K562 (cell line): ENCODE measurements around the gene BCAR1. TPM values are rescaled to one million over a fixed set of nuclear protein-coding genes. Genes with fewer than 3 reads are reported as not detected.

Experiments
- EZH2 ChIP-seq: IDR thresholded peaks from 2 replicates; pipeline ENCODE4 v1.6.1; 2012; ENCODE audit warnings: low read depth, mild to moderate bottlenecking, inconsistent platforms, low read length, borderline replicate concordance
- KAT7 ChIP-seq: sonication (generic); formaldehyde crosslinking; IDR thresholded peaks from 2 replicates; pipeline ENCODE4 v1.8.0; 2022; ENCODE audit warnings: missing genetic modification reagents, mild to moderate bottlenecking, borderline replicate concordance
- KAT8 ChIP-seq: fragments of 450-650 bp; IDR thresholded peaks from 2 replicates; pipeline ENCODE4 v1.6.1; 2016; ENCODE audit warnings: low read depth, mild to moderate bottlenecking
- KDM5B ChIP-seq: fragments of 200-600 bp; sonication (generic); IDR thresholded peaks from 2 replicates; pipeline ENCODE4 v1.6.1; 2012; ENCODE audit warnings: low read depth, mild to moderate bottlenecking, moderate library complexity, low read length, control low read depth, inconsistent platforms; ENCODE audit not compliant: insufficient replicate concordance
- KLF10 ChIP-seq: fragments of 250-450 bp; sonication (Bioruptor Pico); IDR thresholded peaks from 2 replicates; pipeline ENCODE4 v1.6.1; 2021; ENCODE audit warnings: matching md5 sums
- MBD2 ChIP-seq: sonication (generic); IDR thresholded peaks from 2 replicates; pipeline ENCODE4 v1.6.1; 2016; ENCODE audit warnings: low read depth, borderline replicate concordance
- RBBP5 ChIP-seq: fragments of 200-600 bp; sonication (generic); IDR thresholded peaks from 2 replicates; pipeline ENCODE4 v1.6.1; 2012; ENCODE audit warnings: borderline replicate concordance, mild to moderate bottlenecking, low read length, control low read depth, inconsistent platforms; ENCODE audit not compliant: insufficient read depth, poor library complexity, severe bottlenecking
- RBM25 ChIP-seq: fragments of 200-400 bp; formaldehyde crosslinking; IDR thresholded peaks from 2 replicates; pipeline ENCODE4 v1.6.1; 2018; ENCODE audit warnings: low read length, low read depth, moderate library complexity; ENCODE audit not compliant: severe bottlenecking
- SAFB ChIP-seq: fragments of 200-400 bp; formaldehyde crosslinking; IDR thresholded peaks from 2 replicates; pipeline ENCODE4 v1.6.1; 2017; ENCODE audit warnings: low read depth, low read length, borderline replicate concordance
- ZNF717 ChIP-seq: fragments of 250-450 bp; sonication (Bioruptor Pico); IDR thresholded peaks from 2 replicates; pipeline ENCODE4 v1.5.0; 2021
- ZNF766 ChIP-seq: fragments of 200-800 bp; sonication (Bioruptor generic); conservative IDR thresholded peaks from 2 replicates; pipeline ENCODE4 v1.6.1; 2016; ENCODE audit warnings: missing genetic modification characterization, missing compliant biosample characterization
- polyA plus RNA-seq, 8 experiments: library from polyadenylated mRNA; depleted of rRNA in 4 of 8; stranded (reverse) in 5 of 8; unstranded in 3 of 8; fragments of >200 nt; fragmentation: Nextera tagmentation in 2 of 8; fragmentation: Illumina TruSeq in 1 of 8; extraction: Ambion mirVana in 2 of 8; extraction: Trizol in 1 of 8; gene quantifications; 2 replicates each; pipeline versions ENCODE4 v1.2.1 to v1.2.3, GENCODE V29; 2011 to 2014; ENCODE audit warnings: inconsistent platforms in 1 of 8, missing spikeins in 1 of 8
- total RNA-seq, 7 experiments: library from RNA; depleted of rRNA in 6 of 7; stranded (reverse); fragments of >200 nt in 6 of 7; fragmentation: Illumina TruSeq in 2 of 7; extraction: Trizol in 2 of 7; gene quantifications; 2 replicates each; pipeline versions ENCODE4 v1.2.1 to v1.2.3, GENCODE V29; 2011 to 2021; ENCODE audit warnings: low replicate concordance in 1 of 7
- TF ChIP-seq, protein P1 (sequence below): sonication (generic); formaldehyde crosslinking; IDR thresholded peaks from 2 replicates; pipeline ENCODE4 v1.8.0; 2022; ENCODE audit warnings: mild to moderate bottlenecking, missing genetic modification reagents
- TF ChIP-seq, protein P2 (sequence below): fragments of 450-650 bp; IDR thresholded peaks from 2 replicates; pipeline ENCODE4 v1.6.1; 2016; ENCODE audit warnings: low read depth, mild to moderate bottlenecking, moderate library complexity
- TF ChIP-seq, protein P3 (sequence below): fragments of 450-650 bp; IDR thresholded peaks from 2 replicates; pipeline ENCODE4 v1.6.1; 2017; ENCODE audit warnings: antibody characterized with exemption, mild to moderate bottlenecking
- TF ChIP-seq, protein P4 (sequence below), 2 experiments: fragments of 450-650 bp; IDR thresholded peaks; 2 replicates each; pipeline ENCODE4 v1.6.1; 2016
- TF ChIP-seq, protein P5 (sequence below): sonication (generic); formaldehyde crosslinking; IDR thresholded peaks from 2 replicates; pipeline ENCODE4 v1.8.1; 2023; ENCODE audit warnings: mild to moderate bottlenecking, missing genetic modification reagents, moderate library complexity
- TF ChIP-seq, protein P6 (sequence below): conservative IDR thresholded peaks from 2 replicates; pipeline ENCODE4 v1.6.1; 2011; ENCODE audit warnings: low read depth, mild to moderate bottlenecking, low read length; ENCODE audit not compliant: control insufficient read depth

Gene BCAR1
- total and polyA plus RNA-seq, 9 of the 15 experiments (the other 6 are each of a cell fraction or from before 2014, with no cell fraction given), result 0.10 to 26.3 (median 3.6) TPM

DNA sequence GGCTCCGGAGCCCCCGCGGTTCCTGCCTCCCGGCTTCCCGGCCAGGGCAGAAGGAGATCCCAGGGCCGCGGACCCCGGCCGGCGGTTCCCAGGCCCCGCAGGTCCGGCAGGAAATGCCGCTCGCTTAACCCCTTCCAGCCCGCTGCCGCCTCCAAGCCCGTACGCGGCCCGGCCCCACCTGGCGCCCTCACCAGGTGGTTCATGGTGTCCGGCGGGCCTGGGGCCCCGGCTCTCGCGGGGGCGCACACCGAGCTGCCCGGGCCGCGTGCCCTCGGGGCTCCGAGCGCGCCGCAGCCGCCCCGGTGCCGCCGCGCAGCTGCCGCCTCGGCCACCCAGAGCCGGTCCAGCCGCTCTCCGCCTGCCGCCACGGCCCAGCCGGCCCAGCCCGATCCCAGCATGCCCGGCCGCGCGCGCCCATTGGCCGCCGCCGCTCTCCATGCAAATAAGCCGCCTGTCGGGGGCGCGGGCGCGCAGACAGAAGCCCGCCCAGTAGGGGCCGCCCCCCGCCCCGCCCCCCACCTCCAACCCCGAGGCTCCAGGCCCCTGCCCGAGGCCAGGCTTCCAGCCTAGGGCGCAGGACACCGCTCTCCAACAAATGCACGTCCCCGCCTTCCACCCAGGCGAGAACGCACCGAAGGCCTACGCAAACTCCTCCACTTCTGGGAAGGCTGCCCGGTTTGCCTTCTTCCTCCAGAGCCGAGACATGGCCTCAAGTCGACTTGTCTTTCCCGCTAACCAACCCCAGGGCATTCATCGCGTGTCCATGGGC lies at the start of gene BCAR1 (continued):
- TF ChIP-seq KDM5B, result peak; percentile 22
- TF ChIP-seq, protein P1, sequence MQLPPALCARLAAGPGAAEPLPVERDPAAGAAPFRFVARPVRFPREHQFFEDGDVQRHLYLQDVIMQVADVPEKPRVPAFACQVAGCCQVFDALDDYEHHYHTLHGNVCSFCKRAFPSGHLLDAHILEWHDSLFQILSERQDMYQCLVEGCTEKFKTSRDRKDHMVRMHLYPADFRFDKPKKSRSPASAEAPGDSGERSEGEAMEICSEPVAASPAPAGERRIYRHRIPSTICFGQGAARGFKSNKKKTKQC, result 0 out of 2 replicates have a peak, but pooled peaks have one; percentile 23
- no peak for TF ChIP-seq RBM25
- TF ChIP-seq, protein P2, sequence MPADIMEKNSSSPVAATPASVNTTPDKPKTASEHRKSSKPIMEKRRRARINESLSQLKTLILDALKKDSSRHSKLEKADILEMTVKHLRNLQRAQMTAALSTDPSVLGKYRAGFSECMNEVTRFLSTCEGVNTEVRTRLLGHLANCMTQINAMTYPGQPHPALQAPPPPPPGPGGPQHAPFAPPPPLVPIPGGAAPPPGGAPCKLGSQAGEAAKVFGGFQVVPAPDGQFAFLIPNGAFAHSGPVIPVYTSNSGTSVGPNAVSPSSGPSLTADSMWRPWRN, result no peak
- no peak for TF ChIP-seq EZH2
- no peak for TF ChIP-seq KAT7 (CRISPR knock-in tag)
- TF ChIP-seq, protein P3, sequence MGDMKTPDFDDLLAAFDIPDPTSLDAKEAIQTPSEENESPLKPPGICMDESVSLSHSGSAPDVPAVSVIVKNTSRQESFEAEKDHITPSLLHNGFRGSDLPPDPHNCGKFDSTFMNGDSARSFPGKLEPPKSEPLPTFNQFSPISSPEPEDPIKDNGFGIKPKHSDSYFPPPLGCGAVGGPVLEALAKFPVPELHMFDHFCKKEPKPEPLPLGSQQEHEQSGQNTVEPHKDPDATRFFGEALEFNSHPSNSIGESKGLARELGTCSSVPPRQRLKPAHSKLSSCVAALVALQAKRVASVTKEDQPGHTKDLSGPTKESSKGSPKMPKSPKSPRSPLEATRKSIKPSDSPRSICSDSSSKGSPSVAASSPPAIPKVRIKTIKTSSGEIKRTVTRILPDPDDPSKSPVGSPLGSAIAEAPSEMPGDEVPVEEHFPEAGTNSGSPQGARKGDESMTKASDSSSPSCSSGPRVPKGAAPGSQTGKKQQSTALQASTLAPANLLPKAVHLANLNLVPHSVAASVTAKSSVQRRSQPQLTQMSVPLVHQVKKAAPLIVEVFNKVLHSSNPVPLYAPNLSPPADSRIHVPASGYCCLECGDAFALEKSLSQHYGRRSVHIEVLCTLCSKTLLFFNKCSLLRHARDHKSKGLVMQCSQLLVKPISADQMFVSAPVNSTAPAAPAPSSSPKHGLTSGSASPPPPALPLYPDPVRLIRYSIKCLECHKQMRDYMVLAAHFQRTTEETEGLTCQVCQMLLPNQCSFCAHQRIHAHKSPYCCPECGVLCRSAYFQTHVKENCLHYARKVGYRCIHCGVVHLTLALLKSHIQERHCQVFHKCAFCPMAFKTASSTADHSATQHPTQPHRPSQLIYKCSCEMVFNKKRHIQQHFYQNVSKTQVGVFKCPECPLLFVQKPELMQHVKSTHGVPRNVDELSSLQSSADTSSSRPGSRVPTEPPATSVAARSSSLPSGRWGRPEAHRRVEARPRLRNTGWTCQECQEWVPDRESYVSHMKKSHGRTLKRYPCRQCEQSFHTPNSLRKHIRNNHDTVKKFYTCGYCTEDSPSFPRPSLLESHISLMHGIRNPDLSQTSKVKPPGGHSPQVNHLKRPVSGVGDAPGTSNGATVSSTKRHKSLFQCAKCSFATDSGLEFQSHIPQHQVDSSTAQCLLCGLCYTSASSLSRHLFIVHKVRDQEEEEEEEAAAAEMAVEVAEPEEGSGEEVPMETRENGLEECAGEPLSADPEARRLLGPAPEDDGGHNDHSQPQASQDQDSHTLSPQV, result peak; percentile 41; the same call in 1 of the 2 replicates
- no peak for TF ChIP-seq ZNF766 (CRISPR knock-in tag)
- no peak for TF ChIP-seq ZNF717
- TF ChIP-seq MBD2, result no peak
- TF ChIP-seq, protein P4, sequence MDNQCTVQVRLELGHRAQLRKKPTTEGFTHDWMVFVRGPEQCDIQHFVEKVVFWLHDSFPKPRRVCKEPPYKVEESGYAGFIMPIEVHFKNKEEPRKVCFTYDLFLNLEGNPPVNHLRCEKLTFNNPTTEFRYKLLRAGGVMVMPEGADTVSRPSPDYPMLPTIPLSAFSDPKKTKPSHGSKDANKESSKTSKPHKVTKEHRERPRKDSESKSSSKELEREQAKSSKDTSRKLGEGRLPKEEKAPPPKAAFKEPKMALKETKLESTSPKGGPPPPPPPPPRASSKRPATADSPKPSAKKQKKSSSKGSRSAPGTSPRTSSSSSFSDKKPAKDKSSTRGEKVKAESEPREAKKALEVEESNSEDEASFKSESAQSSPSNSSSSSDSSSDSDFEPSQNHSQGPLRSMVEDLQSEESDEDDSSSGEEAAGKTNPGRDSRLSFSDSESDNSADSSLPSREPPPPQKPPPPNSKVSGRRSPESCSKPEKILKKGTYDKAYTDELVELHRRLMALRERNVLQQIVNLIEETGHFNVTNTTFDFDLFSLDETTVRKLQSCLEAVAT (IDR thresholded peaks at IDR 0.05), result no peak
- no peak for TF ChIP-seq SAFB
- TF ChIP-seq KAT8, result no peak
- TF ChIP-seq RBBP5, result peak; percentile 70
- TF ChIP-seq, protein P5, sequence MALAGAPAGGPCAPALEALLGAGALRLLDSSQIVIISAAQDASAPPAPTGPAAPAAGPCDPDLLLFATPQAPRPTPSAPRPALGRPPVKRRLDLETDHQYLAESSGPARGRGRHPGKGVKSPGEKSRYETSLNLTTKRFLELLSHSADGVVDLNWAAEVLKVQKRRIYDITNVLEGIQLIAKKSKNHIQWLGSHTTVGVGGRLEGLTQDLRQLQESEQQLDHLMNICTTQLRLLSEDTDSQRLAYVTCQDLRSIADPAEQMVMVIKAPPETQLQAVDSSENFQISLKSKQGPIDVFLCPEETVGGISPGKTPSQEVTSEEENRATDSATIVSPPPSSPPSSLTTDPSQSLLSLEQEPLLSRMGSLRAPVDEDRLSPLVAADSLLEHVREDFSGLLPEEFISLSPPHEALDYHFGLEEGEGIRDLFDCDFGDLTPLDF (CRISPR knock-in tag), result no peak
- TF ChIP-seq, protein P6, sequence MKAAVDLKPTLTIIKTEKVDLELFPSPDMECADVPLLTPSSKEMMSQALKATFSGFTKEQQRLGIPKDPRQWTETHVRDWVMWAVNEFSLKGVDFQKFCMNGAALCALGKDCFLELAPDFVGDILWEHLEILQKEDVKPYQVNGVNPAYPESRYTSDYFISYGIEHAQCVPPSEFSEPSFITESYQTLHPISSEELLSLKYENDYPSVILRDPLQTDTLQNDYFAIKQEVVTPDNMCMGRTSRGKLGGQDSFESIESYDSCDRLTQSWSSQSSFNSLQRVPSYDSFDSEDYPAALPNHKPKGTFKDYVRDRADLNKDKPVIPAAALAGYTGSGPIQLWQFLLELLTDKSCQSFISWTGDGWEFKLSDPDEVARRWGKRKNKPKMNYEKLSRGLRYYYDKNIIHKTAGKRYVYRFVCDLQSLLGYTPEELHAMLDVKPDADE, result peak; percentile 51; the same call in 1 of the 2 replicates
- TF ChIP-seq KLF10 (CRISPR knock-in tag), result no peak
